ENCODE data around the gene RPS14. TPM values are rescaled to one million over a fixed set of nuclear protein-coding genes. Genes with fewer than 3 reads are reported as not detected.

The RPS14 gene
- total and polyA plus RNA-seq, 2 of the 8 experiments (the other 6 are each of a cell fraction or from before 2014, with no cell fraction given) = 2,548 to 6,423 TPM

GRCh38 chr5:150406723-150407095 lies 42.8 kb downstream of the RPS14 start (continued):
- TF ChIP-seq CHD7 (IDR thresholded peaks at IDR 0.05; ENCODE audit: insufficient replicate concordance, low read length) = no peak
- TF ChIP-seq EZH2 (IDR thresholded peaks at IDR 0.05; ENCODE audit: low read depth, low read length, severe bottlenecking) = no peak
- no peak for TF ChIP-seq BRCA1 (IDR thresholded peaks at IDR 0.05; ENCODE audit: low read depth, low read length)
- no peak for TF ChIP-seq PHF8 (conservative IDR thresholded peaks at IDR 0.05; ENCODE audit: low read depth, low read length)
- no peak for TF ChIP-seq POLR2AphosphoS5 (IDR thresholded peaks at IDR 0.05; ENCODE audit: low read depth, low read length)
- no peak for TF ChIP-seq USF2 (IDR thresholded peaks at IDR 0.05; ENCODE audit: low read length)
- no peak for TF ChIP-seq ATF2 (IDR thresholded peaks at IDR 0.05; ENCODE audit: low read length)
- TF ChIP-seq NANOG (IDR thresholded peaks at IDR 0.05; ENCODE audit: insufficient read depth, low read depth, low read length, poor library complexity, severe bottlenecking) = no peak
